GM19372 (cell line): ENCODE data around the gene WWC2.

Source experiments
- ATAC-seq: cut with Tn5 transposase; IDR thresholded peaks from one replicate; pipeline ENCODE4 v1.9.1; 2021; ENCODE audit warnings: mild to moderate bottlenecking, low read depth, moderate library complexity; ENCODE audit not compliant: unreplicated experiment

The WWC2 gene

DNA sequence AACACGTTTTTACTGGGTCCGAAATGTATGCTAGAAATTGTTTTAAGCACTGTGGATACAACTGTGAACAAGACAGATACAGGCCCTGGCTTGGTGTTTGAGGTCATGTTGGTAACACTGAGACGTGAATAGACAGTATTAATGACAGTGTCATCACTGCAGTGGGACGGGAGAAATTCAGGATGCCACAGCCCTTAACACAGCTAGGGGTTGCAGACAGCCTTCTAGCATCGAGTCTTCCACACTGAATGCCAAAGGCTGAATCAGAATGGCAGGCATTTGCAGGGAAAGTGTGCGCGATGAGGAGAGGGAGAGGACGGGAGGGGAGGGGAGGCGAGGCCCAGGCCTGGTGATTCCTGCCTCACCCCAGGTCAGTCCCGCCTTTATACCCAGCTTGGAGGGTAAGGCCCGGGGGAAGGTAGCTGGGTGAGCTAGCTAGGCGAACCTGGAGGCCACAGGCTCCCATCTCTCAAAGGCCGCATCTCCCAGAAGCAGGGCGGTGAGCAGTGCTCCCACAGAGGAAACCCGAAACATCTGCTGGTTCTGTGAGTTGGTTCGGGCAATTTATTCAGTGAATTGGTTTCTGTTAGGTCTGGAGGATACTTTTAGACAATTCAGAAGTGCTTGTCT, 267.3 kb downstream of the WWC2 start:
- ATAC-seq: no peak

DNA sequence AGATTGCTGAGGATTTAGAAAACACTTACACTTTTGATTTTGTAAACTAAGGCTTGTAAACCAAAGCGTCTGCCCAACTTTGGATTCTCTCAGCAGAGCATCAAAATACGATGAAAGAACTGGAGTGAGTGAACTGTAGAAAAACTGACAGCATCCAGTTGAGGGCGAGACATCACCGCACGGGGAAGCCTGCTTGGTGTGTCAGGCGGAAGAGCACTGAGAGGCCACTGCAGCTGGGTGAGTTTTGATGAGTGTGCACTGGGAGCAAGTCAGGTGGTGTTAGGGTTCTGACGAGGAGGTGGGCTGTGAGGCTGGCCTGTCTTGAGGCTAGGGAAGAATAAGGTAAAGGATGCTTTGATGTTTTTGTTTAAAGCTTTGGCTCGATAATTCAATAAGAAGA, 270.0 kb downstream of the WWC2 start:
- ATAC-seq: no peak
